Endothelial cell of umbilical vein (primary cell): Measurements from ENCODE around the gene NCOA7.

ENCODE experiments used
- EZH2 ChIP-seq: IDR thresholded peaks from 2 replicates; pipeline ENCODE4 v1.6.1; 2012; ENCODE audit warnings: borderline replicate concordance, low read depth, mild to moderate bottlenecking, moderate library complexity, low read length, inconsistent platforms; ENCODE audit not compliant: severe bottlenecking
- FOS ChIP-seq: IDR thresholded peaks from 2 replicates; pipeline ENCODE4 v1.6.1; 2011; ENCODE audit warnings: mild to moderate bottlenecking, low read length, moderate library complexity, borderline replicate concordance; ENCODE audit not compliant: insufficient read depth
- JUN ChIP-seq: IDR thresholded peaks from 2 replicates; pipeline ENCODE4 v1.6.1; 2011; ENCODE audit warnings: borderline replicate concordance, low read depth; ENCODE audit not compliant: insufficient read length, insufficient read depth
- MYC ChIP-seq: IDR thresholded peaks from one replicate; pipeline ENCODE4 v1.6.1; 2011; ENCODE audit warnings: mild to moderate bottlenecking, low read depth, low read length
- POLR2A ChIP-seq: IDR thresholded peaks from 2 replicates; pipeline ENCODE4 v1.6.1; 2012; ENCODE audit warnings: low read depth, mild to moderate bottlenecking, control low read depth, low read length
- POLR2AphosphoS5 ChIP-seq: IDR thresholded peaks from 2 replicates; pipeline ENCODE4 v1.6.1; 2012; ENCODE audit warnings: low read depth, mild to moderate bottlenecking, control low read depth, low read length, moderate library complexity; ENCODE audit not compliant: insufficient read depth
- TF ChIP-seq, protein P1 (sequence below), 2 donors: IDR thresholded peaks; 1 replicate in 1 of 2; 2 replicates in 1 of 2; pipeline ENCODE4 v1.5.1; 2011; ENCODE audit warnings: low read length in 2 of 2, mild to moderate bottlenecking in 2 of 2, moderate library complexity in 2 of 2, control low read depth in 1 of 2, inconsistent platforms in 1 of 2, low read depth in 1 of 2; ENCODE audit not compliant: insufficient read depth in 1 of 2; ENCODE audit errors: extremely low read depth in 1 of 2
- TF ChIP-seq, protein P2 (sequence below): IDR thresholded peaks from 2 replicates; pipeline ENCODE4 v1.6.1; 2011; ENCODE audit not compliant: insufficient read depth, insufficient read length

DNA sequence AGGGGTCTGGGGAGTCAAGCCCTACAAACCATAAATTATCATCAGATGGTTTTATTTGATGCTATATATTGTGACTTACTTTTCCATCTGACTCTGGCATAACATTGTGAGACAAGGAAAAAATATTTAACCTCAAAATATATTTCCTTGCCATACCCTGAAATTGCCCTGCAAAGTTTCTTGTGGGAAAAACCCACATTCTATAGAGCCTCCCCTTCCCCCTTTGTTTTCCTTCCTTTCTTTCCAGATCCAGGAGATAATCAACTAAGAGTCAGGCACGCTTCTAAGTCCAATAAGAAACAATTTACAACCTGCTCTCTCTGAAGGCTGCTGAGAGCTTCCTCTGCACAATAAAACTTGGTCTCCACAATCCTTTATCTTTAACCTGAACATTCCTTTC, 148.3 kb downstream of the NCOA7 start:
- TF ChIP-seq, protein P1, sequence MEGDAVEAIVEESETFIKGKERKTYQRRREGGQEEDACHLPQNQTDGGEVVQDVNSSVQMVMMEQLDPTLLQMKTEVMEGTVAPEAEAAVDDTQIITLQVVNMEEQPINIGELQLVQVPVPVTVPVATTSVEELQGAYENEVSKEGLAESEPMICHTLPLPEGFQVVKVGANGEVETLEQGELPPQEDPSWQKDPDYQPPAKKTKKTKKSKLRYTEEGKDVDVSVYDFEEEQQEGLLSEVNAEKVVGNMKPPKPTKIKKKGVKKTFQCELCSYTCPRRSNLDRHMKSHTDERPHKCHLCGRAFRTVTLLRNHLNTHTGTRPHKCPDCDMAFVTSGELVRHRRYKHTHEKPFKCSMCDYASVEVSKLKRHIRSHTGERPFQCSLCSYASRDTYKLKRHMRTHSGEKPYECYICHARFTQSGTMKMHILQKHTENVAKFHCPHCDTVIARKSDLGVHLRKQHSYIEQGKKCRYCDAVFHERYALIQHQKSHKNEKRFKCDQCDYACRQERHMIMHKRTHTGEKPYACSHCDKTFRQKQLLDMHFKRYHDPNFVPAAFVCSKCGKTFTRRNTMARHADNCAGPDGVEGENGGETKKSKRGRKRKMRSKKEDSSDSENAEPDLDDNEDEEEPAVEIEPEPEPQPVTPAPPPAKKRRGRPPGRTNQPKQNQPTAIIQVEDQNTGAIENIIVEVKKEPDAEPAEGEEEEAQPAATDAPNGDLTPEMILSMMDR (IDR thresholded peaks at IDR 0.05; ENCODE audit: extremely low read depth in 1 of 2, insufficient read depth in 1 of 2, low read depth in 1 of 2, low read length in 2 of 2): no peak
- TF ChIP-seq POLR2A (no peak), POLR2AphosphoS5 (no peak), MYC (no peak), EZH2 (no peak), FOS (no peak), JUN (no peak)
- TF ChIP-seq, protein P2, sequence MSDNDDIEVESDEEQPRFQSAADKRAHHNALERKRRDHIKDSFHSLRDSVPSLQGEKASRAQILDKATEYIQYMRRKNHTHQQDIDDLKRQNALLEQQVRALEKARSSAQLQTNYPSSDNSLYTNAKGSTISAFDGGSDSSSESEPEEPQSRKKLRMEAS: no peak
